ENCODE data around the gene TMEM253.

DNA sequence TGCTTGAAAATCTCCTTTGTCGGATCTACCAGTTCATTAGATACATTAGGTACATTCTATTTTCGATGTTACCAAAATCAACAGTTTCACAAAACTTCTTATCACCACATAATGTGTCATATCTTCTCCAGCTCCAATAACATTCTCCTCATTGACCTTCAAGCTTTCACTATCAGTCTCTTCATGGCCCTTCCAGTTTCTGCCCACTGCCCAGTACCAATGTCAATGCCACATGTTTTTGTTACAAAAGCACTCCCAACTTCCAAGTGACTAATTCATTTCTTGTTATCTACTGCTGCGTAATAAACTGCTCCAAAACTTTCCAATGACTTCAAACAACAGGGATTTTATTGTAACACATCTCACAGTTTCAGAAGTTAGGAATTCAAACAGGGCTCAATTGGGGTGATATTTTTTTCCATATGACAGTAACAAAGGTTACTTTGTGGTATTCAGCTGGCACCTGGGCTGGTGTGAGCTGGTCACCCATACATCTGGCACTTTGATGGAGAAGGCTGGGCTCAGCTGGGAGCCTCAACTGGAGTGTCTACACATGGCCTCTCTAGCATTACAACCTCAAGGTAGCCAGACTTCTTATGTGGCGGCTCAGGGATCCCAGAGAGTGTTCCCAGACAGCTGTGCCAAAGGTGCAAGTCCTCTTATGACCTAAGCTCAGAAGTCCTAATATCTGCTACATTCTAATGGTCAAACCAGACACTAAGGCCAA is 48.9 kb downstream of the TMEM253 start:
- TF ChIP-seq CTCF (conservative IDR thresholded peaks at IDR 0.05 in 1 of 2, IDR thresholded peaks at IDR 0.05 in 1 of 2; ENCODE audit: extremely low read depth in 1 of 2, insufficient read depth in 1 of 2, low read depth in 1 of 2, low read length in 2 of 2) = no peak
- TF ChIP-seq EZH2 (IDR thresholded peaks at IDR 0.05; ENCODE audit: borderline replicate concordance, low read length) = no peak
